Suprapubic skin (tissue), 4 donors: ENCODE data around the gene SMARCA4.

ENCODE experiments used
- CTCF ChIP-seq, 2 donors: fragments of 200-600 bp in 1 of 2; fragments of 450-650 bp in 1 of 2; sonication (generic) in 1 of 2; IDR thresholded peaks; one replicate each; pipeline ENCODE4 v1.5.1; 2016 to 2019; ENCODE audit warnings: antibody characterized with exemption in 2 of 2, mild to moderate bottlenecking in 1 of 2, moderate library complexity in 1 of 2
- EP300 ChIP-seq: sonication (generic); formaldehyde crosslinking; IDR thresholded peaks from one replicate; pipeline ENCODE4 v1.6.1; 2017; ENCODE audit warnings: antibody characterized with exemption
- POLR2A ChIP-seq, 2 donors: fragments of 450-650 bp; IDR thresholded peaks; one replicate each; pipeline ENCODE4 v1.6.1; 2017; ENCODE audit warnings: antibody characterized with exemption in 2 of 2, mild to moderate bottlenecking in 2 of 2, moderate library complexity in 2 of 2
- POLR2AphosphoS5 ChIP-seq, 3 donors: sonication (generic); formaldehyde crosslinking; IDR thresholded peaks; one replicate each; pipeline ENCODE4 v1.6.1; 2017; ENCODE audit warnings: antibody characterized with exemption in 3 of 3

GRCh38 chr19:10986301-10987127 lies 25.7 kb downstream of the SMARCA4 start:
- no peak for TF ChIP-seq CTCF (IDR thresholded peaks at IDR 0.05)
- no peak for TF ChIP-seq POLR2A (IDR thresholded peaks at IDR 0.05)
- TF ChIP-seq EP300: no peak
- no peak for TF ChIP-seq POLR2AphosphoS5 (IDR thresholded peaks at IDR 0.05)
